Ectodermal cell (in vitro differentiated cells): ENCODE data around the gene MASP2.
"Not testable (repeated sequence)": the region's sequence is repeated elsewhere in the genome, so short reads cannot be mapped to it uniquely, and the experiment has no call there.

Source experiments
- H3K27ac ChIP-seq: 2 replicates; pipeline ENCODE4 v1.7.0; 2013; ENCODE audit warnings: mild to moderate bottlenecking, low read depth, low read length; ENCODE audit not compliant: insufficient read depth, poor library complexity, severe bottlenecking
- H3K27me3 ChIP-seq: 2 replicates; pipeline ENCODE4 v1.7.0; 2013; ENCODE audit warnings: mild to moderate bottlenecking, low read length; ENCODE audit not compliant: insufficient read depth, control insufficient read depth, poor library complexity, severe bottlenecking
- H3K36me3 ChIP-seq: one replicate; pipeline ENCODE4 v1.7.0; 2013; ENCODE audit warnings: low read length; ENCODE audit not compliant: control insufficient read depth, insufficient read depth
- H3K4me1 ChIP-seq: one replicate; pipeline ENCODE4 v1.7.0; 2013; ENCODE audit warnings: low read length; ENCODE audit not compliant: control insufficient read depth, insufficient read depth
- H3K4me3 ChIP-seq: 2 replicates; pipeline ENCODE4 v1.7.0; 2013; ENCODE audit warnings: low read depth, low read length, control low read depth; ENCODE audit not compliant: insufficient read depth
- H3K9me3 ChIP-seq: 2 replicates; pipeline ENCODE4 v1.7.0; 2013; ENCODE audit warnings: mild to moderate bottlenecking, low read length, moderate library complexity; ENCODE audit not compliant: control insufficient read depth
- WGBS, 2 experiments: methylation state at CpG; one replicate each; pipeline ENCODE4 v1.1.7; 2013; ENCODE audit warnings: missing lambda C conversion rate in 2 of 2; 5-methylcytosine and 5-hydroxymethylcytosine counted together

Gene MASP2

DNA sequence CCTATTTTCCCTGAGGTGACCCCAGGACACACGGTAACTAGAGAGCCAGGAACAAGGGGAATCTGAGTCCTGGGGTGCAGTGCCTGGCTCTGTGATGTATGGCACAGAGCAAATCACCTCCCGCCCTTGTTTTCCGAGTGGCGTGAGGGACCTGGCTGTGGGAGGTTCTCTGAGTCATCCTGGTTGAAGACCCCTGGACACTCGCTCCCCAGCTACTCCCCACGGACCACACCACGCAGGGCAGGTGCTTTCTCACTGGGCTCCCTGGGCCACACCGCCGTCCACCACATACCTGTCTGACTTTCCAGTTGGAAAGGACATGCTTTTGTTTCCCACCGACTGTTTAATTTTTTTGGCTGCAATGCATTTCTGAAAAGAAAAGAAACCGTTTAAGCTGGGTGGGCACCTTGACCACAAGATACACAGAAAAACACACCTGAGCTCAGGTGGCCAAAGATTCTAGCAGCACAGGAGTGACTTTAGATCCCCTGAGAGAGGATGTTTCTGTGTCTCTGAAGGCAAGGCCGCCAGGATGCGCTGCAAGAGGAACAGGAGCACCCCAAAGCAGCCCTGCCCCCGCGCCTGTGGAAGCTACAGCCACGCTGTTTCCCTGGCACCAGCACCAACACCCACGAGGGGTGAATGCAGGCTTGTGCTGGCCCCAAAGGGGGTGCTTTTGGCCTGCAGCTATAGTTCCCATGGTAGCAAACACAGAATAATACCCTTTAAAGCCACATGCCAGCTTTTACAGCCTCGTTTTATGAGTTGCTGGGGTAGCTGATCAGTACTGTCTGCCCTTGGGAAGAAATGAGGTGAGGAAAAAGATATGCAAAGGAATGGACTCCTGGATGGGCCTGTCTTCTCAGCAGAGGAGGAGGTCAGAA is 20.9 kb upstream of the MASP2 start:
- WGBS, 2 experiments: 94 to 95% methylated on average over 18 of the region's 18 CpGs

DNA sequence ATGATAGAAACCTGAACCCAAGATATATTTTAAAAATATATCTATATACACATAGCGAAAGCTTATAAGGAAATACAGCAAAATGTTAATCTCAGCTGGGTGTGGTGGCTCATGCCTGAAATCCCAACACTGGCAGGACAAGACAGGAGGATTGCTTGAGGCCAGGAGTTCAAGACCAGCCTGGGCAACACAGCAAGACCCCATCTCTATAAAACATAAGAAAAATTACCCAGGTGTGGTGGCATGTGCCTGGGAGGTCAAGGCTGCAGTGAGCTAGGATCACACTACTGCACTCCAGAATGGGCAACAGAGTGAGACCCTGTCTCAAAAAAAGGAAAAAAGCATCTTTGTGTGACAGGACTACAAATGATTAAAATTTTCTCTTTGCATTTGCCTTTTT is 18.8 kb upstream of the MASP2 start:
- peaks cover 42% of the 10 kb centered on the region for H3K36me3 ChIP-seq
- 100% methylated on average over 1 of the region's 1 CpG for WGBS, 2 experiments

More for the DNA sequence above, 20.9 kb upstream of the MASP2 start:
- Histone ChIP-seq H3K27ac (no peak overlapping the region), H3K27me3 (no peaks in the 10 kb centered on the region), H3K4me3 (no peak overlapping the region), H3K4me1 (no peaks in the 10 kb centered on the region), H3K9me3 (no peaks in the 10 kb centered on the region), H3K36me3 (peaks cover 61% of the 10 kb centered on the region)

DNA sequence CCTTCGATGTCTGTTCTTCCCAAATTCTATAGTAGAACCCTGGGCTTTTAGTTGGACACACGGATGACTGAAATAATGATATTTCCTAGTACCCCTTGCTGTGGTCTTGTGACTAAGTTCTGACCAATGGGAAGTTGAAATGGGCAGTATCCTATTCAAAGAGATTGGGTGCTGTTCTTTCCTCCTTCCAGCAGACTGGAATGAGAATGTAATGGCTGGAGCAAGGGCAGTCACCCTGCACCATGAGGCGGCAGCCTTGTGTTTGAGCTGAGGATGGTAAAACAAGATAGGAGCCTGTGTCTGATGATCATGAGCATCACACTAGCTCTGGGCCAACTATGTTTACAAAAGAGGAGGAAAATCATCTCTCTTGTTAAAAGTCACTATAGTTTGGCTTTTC is 17.9 kb upstream of the MASP2 start:
- no peaks in the 10 kb centered on the region for H3K4me1 ChIP-seq
- no peak overlapping the region for H3K27ac ChIP-seq
- H3K36me3 ChIP-seq: peaks cover 42% of the 10 kb centered on the region
- H3K4me3 ChIP-seq: no peak overlapping the region
- no peaks in the 10 kb centered on the region for H3K27me3 ChIP-seq
- no peaks in the 10 kb centered on the region for H3K9me3 ChIP-seq
- 94 to 99% methylated on average over 3 of the region's 3 CpGs for WGBS, 2 experiments

More for the DNA sequence above, 18.8 kb upstream of the MASP2 start:
- H3K4me1 ChIP-seq: no peaks in the 10 kb centered on the region
- H3K27me3 ChIP-seq: no peaks in the 10 kb centered on the region
- H3K4me3 ChIP-seq: no peak overlapping the region
- no peaks in the 10 kb centered on the region for H3K9me3 ChIP-seq
- no peak overlapping the region for H3K27ac ChIP-seq

DNA sequence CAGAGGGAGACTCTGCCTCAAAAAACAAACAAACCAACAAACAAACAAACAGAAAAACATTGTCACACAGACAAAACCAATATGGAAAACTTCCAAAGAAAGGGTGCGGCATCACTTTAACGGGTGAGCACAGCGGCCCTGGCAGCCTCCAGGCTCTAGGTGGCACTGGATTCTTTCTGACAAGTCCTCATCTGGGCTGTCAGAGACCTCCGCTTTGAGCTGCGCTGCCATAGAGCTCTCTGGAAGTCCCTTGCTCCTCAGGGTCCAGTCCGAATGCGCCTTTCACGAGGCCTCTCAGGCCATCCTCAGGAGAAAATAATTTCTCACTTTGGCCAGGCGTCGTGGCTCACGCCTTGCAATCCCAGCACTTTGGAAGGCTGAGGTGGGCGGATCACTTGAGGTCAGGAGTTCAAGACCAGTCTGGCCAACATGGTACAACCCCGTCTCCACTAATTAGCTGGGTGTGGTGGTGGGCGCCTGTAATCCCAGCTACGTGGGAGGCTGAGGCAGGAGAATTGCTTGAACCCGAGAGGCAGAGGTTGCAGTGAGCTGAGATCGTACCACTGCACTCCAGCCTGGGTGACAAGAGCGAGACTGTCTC is 17.0 kb upstream of the MASP2 start:
- not testable (repeated sequence) for H3K27ac ChIP-seq, H3K27me3 ChIP-seq, H3K4me1 ChIP-seq, H3K4me3 ChIP-seq, H3K9me3 ChIP-seq
- WGBS, 2 experiments: 90 to 93% methylated on average over 18 of the region's 18 CpGs
- H3K36me3 ChIP-seq: peaks cover 34% of the 10 kb centered on the region

DNA sequence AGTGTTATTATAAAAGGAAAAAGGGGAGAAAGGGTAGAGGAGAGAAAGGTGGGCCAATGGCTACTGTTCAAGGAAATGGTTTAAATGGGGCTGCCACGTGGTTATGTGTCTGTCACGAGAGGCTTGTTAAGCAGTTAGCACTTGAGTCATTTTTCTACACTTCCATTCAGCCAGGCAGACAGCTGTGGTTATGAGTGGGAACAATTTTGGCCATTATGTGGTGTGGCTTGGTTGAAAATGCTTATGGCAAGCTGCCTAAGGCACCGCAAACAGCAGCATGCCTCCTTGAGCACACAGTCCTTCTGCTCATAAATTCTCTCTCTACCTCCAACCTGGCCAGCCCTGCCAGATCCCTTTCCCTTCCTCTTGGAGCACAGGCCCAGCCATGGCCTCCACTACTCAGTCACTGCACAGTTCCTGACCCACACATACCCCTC is 15.9 kb upstream of the MASP2 start:
- Histone ChIP-seq H3K4me3 (no peak overlapping the region), H3K27ac (no peak overlapping the region), H3K9me3 (no peaks in the 10 kb centered on the region), H3K27me3 (no peaks in the 10 kb centered on the region), H3K36me3 (peaks cover 23% of the 10 kb centered on the region), H3K4me1 (peaks cover 6% of the 10 kb centered on the region)
- 95 to 99% methylated on average over 3 of the region's 3 CpGs for WGBS, 2 experiments

DNA sequence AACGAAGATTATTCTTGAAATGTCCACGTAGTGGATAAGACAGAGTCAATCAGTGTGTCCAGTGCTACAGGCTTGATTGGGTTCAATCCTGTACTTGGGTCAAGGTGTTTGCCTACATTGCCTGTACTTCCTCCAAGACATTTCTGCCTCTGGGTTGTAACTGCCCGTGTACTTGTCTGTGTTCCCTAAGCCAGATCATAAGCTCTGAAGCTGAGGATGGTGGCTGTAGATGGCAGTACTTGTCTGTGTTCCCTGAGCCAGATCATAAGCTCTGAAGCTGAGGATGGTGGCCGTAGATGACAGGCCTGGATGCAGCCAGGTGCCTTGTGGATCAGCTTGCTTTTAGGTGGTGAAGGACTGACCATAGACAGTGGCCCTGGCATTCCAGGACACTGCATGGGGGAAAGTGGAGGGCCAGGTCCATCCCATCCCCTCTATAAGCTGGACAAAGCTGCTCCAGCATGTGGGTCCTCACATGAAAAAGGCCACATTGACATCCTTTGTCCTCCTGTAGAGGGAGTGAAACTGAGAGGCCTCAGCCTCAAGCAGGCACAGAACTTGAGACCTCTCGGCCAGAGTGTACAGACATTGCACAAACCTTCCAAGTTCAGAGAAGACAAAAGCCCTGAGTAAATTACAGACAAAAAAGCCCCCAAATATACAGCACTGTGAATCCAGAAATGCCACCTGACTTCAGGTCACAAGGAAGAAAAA is 14.8 kb upstream of the MASP2 start:
- H3K27ac ChIP-seq: no peak overlapping the region
- WGBS, 2 experiments: 91 to 94% methylated on average over 5 of the region's 5 CpGs
- no peak overlapping the region for H3K4me3 ChIP-seq
- peaks cover 6% of the 10 kb centered on the region for H3K4me1 ChIP-seq
- no peaks in the 10 kb centered on the region for H3K27me3 ChIP-seq
- peaks cover 25% of the 10 kb centered on the region for H3K36me3 ChIP-seq
- no peaks in the 10 kb centered on the region for H3K9me3 ChIP-seq

DNA sequence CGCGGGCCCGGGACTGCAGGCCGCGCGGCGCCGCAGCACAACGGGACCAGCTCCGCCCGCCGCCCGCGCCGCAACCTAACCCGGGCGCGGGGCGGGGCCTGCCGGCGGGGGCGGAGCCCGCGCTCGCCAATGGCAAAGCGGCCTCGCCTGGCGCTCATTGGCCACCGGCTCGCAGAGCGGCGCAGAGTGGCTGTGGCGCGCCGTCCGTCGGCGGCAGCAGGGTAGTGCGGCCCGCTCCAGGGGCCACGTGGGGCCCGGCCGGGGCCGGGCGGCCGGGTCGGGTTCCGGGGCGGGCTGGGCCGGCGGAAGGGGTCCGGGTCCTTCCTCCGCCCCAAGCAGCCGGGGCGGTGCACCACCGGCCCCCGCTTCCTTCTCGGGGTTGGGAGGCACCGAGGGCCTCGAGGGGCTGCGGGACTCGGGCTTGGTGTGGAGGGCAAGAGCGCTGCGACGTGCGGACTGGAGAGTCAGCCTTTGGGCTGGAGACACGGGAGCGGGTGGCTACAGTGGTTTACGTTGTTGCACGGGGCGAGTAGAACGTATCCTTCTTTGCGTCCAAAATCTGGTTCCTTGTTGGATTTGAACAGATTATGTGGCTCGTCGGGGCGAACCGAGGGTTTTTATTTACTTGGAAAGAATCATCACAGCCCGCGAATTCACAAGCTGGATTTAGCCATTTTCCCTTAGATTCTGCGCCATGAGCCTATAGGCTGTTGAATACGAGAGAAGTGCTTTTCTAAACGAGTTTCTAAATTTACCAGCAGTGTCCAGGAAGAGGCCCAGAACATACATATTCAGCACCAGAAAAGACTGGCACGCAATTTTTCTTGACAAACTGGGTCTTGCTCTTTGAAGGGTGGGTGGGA is 13.2 kb upstream of the MASP2 start, which contains the start of gene SRM:
SRM (minus strand) TSS at position 51 of the 863 bp plus-strand sequence. CDS start 75 bp downstream, outside the sequence.
- H3K4me3 ChIP-seq: peak within 1 kb of the TSS; percentile 86
- no peaks in the 10 kb centered on the region for H3K9me3 ChIP-seq
- H3K4me1 ChIP-seq: peaks cover 6% of the 10 kb centered on the region
- peaks cover 11% of the 10 kb centered on the region for H3K36me3 ChIP-seq
- peak within 1 kb of the TSS; percentile 83 for H3K27ac ChIP-seq
- H3K27me3 ChIP-seq: no peaks in the 10 kb centered on the region
- WGBS, 2 experiments: 1% methylated on average over 83 of the region's 83 CpGs

DNA sequence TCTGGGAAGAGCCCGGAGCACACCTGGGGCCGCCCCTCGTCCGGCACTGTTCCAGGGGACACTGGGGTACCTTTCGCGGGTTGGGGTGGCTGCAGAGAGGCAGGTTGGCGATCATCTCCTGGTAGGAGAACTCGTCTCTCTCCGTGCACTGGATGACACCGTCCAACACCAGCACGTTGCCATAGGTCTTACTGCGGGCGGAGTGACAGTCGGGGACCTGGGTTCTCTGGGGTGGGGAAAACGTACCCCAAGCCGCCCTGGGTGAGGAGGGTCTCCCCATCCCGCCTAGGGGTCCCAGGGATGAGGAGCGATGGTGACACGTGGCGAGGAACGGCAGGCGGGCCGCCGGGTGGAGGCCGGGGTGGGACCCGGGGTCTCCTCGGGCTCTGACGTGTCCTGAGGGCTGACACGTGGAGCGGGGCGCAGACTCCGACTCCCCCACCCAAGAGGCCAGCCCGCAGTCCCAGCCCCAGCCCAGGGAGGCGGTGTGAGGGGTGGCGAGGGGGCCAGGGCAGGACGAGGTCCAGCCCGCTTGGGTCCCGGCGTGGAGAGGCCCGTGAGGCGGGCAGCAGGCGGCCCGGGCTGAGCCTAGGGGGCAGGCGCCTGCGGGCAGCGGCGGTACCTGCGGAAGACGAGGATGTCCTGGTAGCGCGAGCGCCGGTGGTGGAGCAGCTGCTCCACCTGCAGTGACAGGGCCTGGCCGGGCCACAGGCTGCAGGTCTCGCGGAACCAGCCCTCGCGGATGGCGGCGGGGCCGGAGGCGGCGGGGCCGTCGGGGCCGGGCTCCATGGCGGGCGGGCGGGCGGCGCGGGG is 12.3 kb upstream of the MASP2 start:
- WGBS, 2 experiments: 1 to 2% methylated on average over 72 of the region's 72 CpGs
- Histone ChIP-seq H3K9me3 (no peaks in the 10 kb centered on the region), H3K4me1 (peaks cover 6% of the 10 kb centered on the region), H3K27ac (no peak overlapping the region), H3K36me3 (peaks cover 5% of the 10 kb centered on the region), H3K27me3 (no peaks in the 10 kb centered on the region), H3K4me3 (peak overlapping the region; percentile 86)

DNA sequence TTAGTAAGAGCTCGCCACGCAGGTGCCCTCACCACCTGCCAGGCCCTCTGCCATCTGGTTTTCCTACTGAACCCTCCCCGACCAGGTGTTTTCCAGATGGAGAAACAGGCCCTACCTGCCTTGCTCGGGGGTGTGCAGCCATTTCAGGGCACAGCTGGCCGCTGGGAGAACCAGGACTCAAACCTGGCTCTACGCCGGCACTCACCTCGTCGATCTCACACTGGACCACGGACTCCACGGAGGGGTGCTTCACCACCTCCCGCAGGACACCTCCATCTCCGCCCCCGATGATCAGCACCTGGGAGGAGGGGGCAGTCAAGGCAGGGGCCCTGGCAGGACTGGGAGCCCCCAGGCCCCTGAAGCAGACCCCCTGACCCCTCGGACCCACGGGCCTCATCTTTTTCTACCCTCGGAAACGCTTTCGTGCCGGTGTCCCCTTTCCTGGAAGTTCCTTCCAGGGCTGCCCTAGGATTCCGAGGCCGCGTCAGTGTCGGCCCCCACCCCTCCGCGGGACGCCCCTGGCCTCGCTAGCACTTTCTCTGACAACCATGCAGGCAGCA is 11.6 kb upstream of the MASP2 start:
- no peaks in the 10 kb centered on the region for H3K9me3 ChIP-seq
- peaks cover 6% of the 10 kb centered on the region for H3K4me1 ChIP-seq
- no peaks in the 10 kb centered on the region for H3K27me3 ChIP-seq
- 48 to 51% methylated on average over 28 of the region's 28 CpGs for WGBS, 2 experiments
- peak overlapping the region; percentile 86 for H3K4me3 ChIP-seq
- H3K27ac ChIP-seq: no peak overlapping the region
- peaks cover 5% of the 10 kb centered on the region for H3K36me3 ChIP-seq
